Ascending aorta (tissue), 2 donors: ENCODE data around the gene MYBL2. TPM values are rescaled to one million over a fixed set of nuclear protein-coding genes. Genes with fewer than 3 reads are reported as not detected.

Experiments
- DNase-seq, 2 donors: peaks; one replicate each; pipeline ENCODE4 v3.0.0-alpha.2; 2019; ENCODE audit warnings: low spot score in 2 of 2
- H3K27ac ChIP-seq, 2 donors: fragments of 200-600 bp; sonication (generic); one replicate each; pipeline ENCODE4 v1.5.1; 2016 to 2017; ENCODE audit warnings: mild to moderate bottlenecking in 1 of 2
- H3K27me3 ChIP-seq: fragments of 200-600 bp; sonication (generic); one replicate; pipeline ENCODE4 v1.5.1; 2017
- H3K36me3 ChIP-seq, 2 donors: fragments of 200-600 bp; sonication (generic); one replicate each; pipeline ENCODE4 v1.5.1; 2016
- H3K4me1 ChIP-seq, 2 donors: fragments of 200-600 bp; sonication (generic); one replicate each; pipeline ENCODE4 v1.5.1; 2016 to 2017; ENCODE audit warnings: mild to moderate bottlenecking in 1 of 2
- H3K4me3 ChIP-seq, 2 donors: fragments of 200-600 bp; sonication (generic); one replicate each; pipeline ENCODE4 v1.5.1; 2016 to 2017; ENCODE audit warnings: mild to moderate bottlenecking in 1 of 2
- H3K9me3 ChIP-seq, 2 donors: fragments of 200-600 bp; sonication (generic); one replicate each; pipeline ENCODE4 v1.5.1; 2016
- intact Hi-C: fragments of 100-400 bp; cut with DNase I; formaldehyde crosslinking; loops from one replicate; pipeline ENCODE4 v1.15.1; 2023
- total RNA-seq: library from RNA; depleted of rRNA; stranded (reverse); fragments of >200 nt; gene quantifications from one replicate; pipeline ENCODE4 v1.1.0, GENCODE V29; 2016
- TF ChIP-seq, protein P1 (sequence below), 3 experiments: fragments of 200-600 bp in 2 of 3; fragments of 450-650 bp in 1 of 3; sonication (generic) in 2 of 3; IDR thresholded peaks; one replicate each; pipeline ENCODE4 v1.5.1; 2016 to 2019; ENCODE audit warnings: antibody characterized with exemption in 3 of 3, mild to moderate bottlenecking in 1 of 3, moderate library complexity in 1 of 3

MYBL2 gene
- total RNA-seq, 1 donor from 2014 or later = not detected

DNA sequence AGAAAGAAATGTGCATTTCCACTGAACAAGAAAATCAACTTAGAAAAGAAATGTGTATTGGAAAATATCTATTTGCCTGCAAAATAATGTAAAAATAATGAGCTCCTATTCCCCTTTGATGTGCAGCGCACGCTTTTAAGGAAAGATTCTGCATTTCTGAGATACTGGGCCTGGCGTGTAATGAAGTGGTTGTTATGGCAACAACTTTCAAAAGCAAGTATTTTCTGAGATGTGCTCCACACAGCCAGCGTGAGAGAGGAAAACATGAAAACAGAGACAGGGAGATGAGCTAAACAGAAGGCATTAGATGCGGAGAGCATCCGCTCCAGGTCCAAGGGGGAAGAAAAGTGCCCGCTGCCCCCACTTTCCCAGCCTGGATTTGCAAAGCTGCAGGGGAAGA is 99.0 kb downstream of the MYBL2 start:
- no peak for DNase-seq
- H3K9me3 ChIP-seq = no peaks in the 10 kb centered on the region
- H3K36me3 ChIP-seq = no peaks in the 10 kb centered on the region
- no peak overlapping the region for H3K4me3 ChIP-seq
- H3K27me3 ChIP-seq = no peaks in the 10 kb centered on the region
- TF ChIP-seq, protein P1, sequence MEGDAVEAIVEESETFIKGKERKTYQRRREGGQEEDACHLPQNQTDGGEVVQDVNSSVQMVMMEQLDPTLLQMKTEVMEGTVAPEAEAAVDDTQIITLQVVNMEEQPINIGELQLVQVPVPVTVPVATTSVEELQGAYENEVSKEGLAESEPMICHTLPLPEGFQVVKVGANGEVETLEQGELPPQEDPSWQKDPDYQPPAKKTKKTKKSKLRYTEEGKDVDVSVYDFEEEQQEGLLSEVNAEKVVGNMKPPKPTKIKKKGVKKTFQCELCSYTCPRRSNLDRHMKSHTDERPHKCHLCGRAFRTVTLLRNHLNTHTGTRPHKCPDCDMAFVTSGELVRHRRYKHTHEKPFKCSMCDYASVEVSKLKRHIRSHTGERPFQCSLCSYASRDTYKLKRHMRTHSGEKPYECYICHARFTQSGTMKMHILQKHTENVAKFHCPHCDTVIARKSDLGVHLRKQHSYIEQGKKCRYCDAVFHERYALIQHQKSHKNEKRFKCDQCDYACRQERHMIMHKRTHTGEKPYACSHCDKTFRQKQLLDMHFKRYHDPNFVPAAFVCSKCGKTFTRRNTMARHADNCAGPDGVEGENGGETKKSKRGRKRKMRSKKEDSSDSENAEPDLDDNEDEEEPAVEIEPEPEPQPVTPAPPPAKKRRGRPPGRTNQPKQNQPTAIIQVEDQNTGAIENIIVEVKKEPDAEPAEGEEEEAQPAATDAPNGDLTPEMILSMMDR (IDR thresholded peaks at IDR 0.05) = no peak
- H3K27ac ChIP-seq = no peak overlapping the region
- intact Hi-C loops = no loop called here
- peaks cover 5% of the 10 kb centered on the region in 2 donors for H3K4me1 ChIP-seq

Other genes starting within 250 kb of the MYBL2 start
- 23.9 TPM for gene SRSF6, start 209.2 kb upstream of the MYBL2 start, total RNA-seq
- gene L3MBTL1, start 159.4 kb upstream of the MYBL2 start, total RNA-seq = 13.1 TPM
- gene SGK2, start 108.1 kb upstream of the MYBL2 start, total RNA-seq = 0.32 TPM
- 15.2 TPM for gene IFT52, start 76.2 kb upstream of the MYBL2 start, total RNA-seq
- not detected for gene GTSF1L, start 59.9 kb downstream of the MYBL2 start, total RNA-seq
- gene TOX2, start 247.7 kb downstream of the MYBL2 start, total RNA-seq = 47.0 TPM